Stimulated activated CD8-positive, alpha-beta memory T cell treated with anti-CD3 and anti-CD28 coated beads, Interleukin-4, amount 100 ng/mL, for 48 hours (primary cell): ENCODE results near the gene FAM174B.

Source experiments
- DNase-seq: peaks from one replicate; pipeline ENCODE4 v3.0.0-alpha.2; 2020

FAM174B gene

GRCh38 chr15:92599394-92599970, 56.1 kb downstream of the FAM174B start:
- DNase-seq: no peak

GRCh38 chr15:92597548-92597947, 58.0 kb downstream of the FAM174B start:
- no peak for DNase-seq

GRCh38 chr15:92596623-92597022, 59.0 kb downstream of the FAM174B start:
- no peak for DNase-seq

GRCh38 chr15:92595506-92596381, 59.8 kb downstream of the FAM174B start:
- DNase-seq: no peak

- DNase-seq: no peak
Measured at GRCh38 chr15:92591275-92591674, 64.3 kb downstream of the FAM174B start.

- DNase-seq: no peak
Measured at GRCh38 chr15:92586966-92587365, 68.6 kb downstream of the FAM174B start.

- no peak for DNase-seq
Measured at GRCh38 chr15:92586383-92586942, 69.1 kb downstream of the FAM174B start.

GRCh38 chr15:92584105-92584504, 71.5 kb downstream of the FAM174B start:
- DNase-seq: no peak

GRCh38 chr15:92583096-92584034, 72.2 kb downstream of the FAM174B start:
- DNase-seq: no peak

- DNase-seq: no peak
Measured at GRCh38 chr15:92582206-92582605, 73.4 kb downstream of the FAM174B start.

GRCh38 chr15:92580933-92581445, 74.6 kb downstream of the FAM174B start:
- no peak for DNase-seq

- DNase-seq: no peak
Measured at GRCh38 chr15:92580521-92580920, 75.1 kb downstream of the FAM174B start.

GRCh38 chr15:92579931-92580470, 75.6 kb downstream of the FAM174B start:
- DNase-seq: no peak

- no peak for DNase-seq
Measured at GRCh38 chr15:92579486-92579885, 76.1 kb downstream of the FAM174B start.

GRCh38 chr15:92578096-92578835, 77.3 kb downstream of the FAM174B start:
- DNase-seq: no peak

GRCh38 chr15:92576597-92577200, 78.9 kb downstream of the FAM174B start:
- no peak for DNase-seq

- no peak for DNase-seq
Measured at GRCh38 chr15:92574566-92574965, 81.0 kb downstream of the FAM174B start.

GRCh38 chr15:92574161-92574560, 81.4 kb downstream of the FAM174B start:
- DNase-seq: no peak

GRCh38 chr15:92571824-92572223, 83.8 kb downstream of the FAM174B start:
- DNase-seq: no peak

GRCh38 chr15:92570391-92570790, 85.2 kb downstream of the FAM174B start:
- no peak for DNase-seq

GRCh38 chr15:92569778-92570177, 85.8 kb downstream of the FAM174B start:
- DNase-seq: no peak
